GM19452 (cell line): ENCODE measurements around the gene SOCS6.
"Not testable (repeated sequence)": the region's sequence is repeated elsewhere in the genome, so short reads cannot be mapped to it uniquely, and the experiment has no call there.

Experiments
- ATAC-seq: cut with Tn5 transposase; IDR thresholded peaks from one replicate; pipeline ENCODE4 v1.9.1; 2021; ENCODE audit not compliant: unreplicated experiment

The SOCS6 gene

GRCh38 chr18:70321616-70322015 is 32.8 kb downstream of the SOCS6 start:
- ATAC-seq: no peak

- no peak for ATAC-seq
These were observed 33.5 kb downstream of the SOCS6 start for GRCh38 chr18:70322385-70322784.

- no peak for ATAC-seq
These were observed 34.1 kb downstream of the SOCS6 start for GRCh38 chr18:70322928-70323327.

GRCh38 chr18:70324897-70325296 is 36.1 kb downstream of the SOCS6 start:
- ATAC-seq: no peak

GRCh38 chr18:70326255-70326654 is 37.4 kb downstream of the SOCS6 start:
- no peak for ATAC-seq

DNA sequence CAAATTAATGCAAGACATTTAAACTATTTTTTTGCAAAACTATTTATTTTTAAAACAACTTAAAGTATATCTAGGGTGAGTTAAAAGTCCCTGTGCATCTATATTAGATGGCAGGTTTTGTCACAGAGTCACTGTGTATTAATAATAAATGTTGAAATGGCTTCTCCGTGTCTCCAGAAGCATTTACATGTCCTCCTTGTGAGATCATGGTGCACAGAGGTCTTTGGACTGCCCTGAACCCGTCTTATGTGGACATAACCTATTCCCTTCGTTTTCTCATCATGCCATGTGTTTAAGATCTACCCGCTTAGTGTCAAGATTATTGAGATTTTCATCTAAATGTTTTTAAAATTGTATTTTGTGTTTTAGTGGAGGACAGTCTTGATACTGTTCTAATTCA is 39.3 kb downstream of the SOCS6 start:
- no peak for ATAC-seq

DNA sequence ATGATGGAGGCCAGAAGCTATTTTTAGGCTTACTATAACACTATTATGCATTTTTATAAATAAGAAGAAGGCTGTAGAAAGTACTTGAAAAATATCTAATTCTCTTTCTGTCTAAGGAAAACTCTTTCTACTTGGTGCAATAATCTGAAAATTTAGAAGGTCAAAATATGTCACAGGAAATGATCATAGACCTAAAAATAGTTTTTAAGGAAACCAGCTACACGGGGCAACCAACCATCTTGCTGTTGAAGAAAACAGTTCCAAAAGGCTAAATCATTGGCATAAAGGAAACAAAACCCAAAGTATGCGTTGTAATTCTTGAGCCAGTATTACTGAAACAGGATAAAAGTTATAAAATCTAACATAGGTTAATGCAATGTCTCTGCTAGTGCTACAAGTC is 40.2 kb downstream of the SOCS6 start:
- no peak for ATAC-seq

DNA sequence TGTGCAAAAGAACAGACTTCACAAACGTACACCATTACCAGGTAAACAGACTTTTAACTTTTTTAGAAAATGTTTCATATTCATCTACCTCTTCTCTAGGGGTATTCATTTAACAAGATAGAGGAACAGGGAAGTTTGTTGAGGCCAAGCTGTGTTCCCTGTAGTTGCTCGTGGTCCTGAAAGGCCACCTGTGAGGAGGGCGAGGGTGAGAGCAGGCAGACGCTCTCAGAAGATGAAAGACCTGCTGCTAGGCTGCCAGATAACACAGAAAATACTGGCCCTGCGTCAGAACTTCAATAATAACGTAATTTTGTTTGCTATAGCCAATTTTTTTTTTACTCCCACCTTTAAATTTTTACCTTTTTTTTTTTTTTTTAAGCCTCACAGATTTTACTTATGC is 42.0 kb downstream of the SOCS6 start:
- no peak for ATAC-seq

GRCh38 chr18:70331456-70332097 is 42.7 kb downstream of the SOCS6 start:
- no peak for ATAC-seq

- ATAC-seq: no peak
These were observed 43.8 kb downstream of the SOCS6 start for GRCh38 chr18:70332694-70333093.

- ATAC-seq: no peak
These were observed 44.5 kb downstream of the SOCS6 start for GRCh38 chr18:70333316-70333715.

DNA sequence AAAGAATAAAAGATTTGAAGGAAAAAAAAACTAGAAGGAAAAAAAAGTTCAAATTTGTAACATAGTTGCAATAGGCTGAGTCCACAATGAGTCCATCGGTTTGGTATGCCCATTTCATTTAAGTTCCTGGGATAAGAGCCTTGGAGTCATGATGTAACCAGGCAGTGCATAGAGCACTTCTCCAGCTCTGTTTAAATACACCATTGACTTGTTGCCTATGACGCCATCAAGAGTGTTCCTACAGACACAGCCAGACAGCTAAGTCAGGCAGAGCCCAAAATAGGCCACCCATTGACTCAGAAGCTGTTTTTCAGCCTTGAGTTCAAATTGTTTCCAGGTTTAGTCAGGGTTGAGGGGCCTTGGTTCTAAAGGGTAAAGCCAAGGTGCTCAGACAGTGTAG is 44.9 kb downstream of the SOCS6 start:
- ATAC-seq: no peak

- ATAC-seq: no peak
These were observed 45.4 kb downstream of the SOCS6 start for GRCh38 chr18:70334264-70334663.

GRCh38 chr18:70334728-70335329 is 46.0 kb downstream of the SOCS6 start:
- no peak for ATAC-seq

GRCh38 chr18:70335892-70336726 is 47.3 kb downstream of the SOCS6 start:
- no peak for ATAC-seq

DNA sequence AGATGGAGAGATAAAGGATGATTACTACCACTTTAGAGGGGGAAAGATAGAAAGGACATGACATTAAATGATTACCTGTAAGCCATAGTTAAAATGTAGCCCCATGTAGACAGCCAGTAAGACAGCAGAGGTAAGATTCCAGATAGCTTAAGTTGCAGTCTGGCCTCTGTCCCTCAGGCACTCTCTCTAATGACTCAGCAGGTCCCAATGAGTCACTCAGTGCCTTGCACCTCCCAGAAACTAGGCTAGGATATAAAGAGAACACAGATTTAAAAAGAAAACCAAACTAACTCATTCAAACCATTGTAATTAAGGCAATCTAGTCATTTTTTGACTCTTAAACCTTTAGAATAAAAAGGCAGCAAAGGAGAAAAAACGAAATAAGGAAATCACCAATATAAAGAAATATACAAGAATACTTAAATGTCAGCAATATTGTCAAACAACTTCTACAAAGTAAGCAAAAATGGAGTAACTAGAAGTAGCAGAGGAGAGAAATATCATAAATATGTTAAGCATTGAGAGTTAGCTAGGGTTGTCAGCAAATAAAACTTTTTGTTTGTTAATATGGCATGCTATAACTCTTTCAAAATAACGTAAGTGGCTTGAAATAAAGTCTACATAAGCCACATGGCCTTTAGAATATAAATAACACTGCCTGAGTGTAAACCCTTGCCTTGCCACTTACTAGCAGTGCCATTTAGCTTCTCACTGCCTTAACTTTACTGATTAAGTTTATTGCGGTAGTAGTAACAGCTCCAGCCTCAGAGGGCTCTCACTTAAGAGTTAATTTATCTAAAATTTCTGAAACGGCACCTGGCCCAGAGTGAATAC is 48.5 kb downstream of the SOCS6 start:
- ATAC-seq: no peak

DNA sequence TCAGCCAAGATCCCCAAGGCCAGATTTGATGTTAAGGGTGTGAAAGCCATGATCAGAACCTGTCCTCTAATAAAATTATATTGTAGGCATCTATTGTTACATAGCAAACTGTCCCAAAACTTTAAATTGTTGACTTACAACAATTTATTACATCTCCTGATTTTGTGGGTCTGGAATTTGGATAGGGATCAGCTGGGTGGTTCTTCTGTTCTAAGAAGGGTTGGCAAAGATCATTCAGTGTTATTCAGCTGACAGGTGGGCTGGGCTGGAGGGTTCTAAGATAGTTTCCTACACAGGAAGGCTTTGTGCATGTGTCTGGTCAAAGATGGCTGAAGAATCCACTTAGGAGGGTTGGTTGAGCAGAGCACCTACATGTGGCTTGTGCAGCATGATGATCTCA is 50.0 kb downstream of the SOCS6 start:
- no peak for ATAC-seq

DNA sequence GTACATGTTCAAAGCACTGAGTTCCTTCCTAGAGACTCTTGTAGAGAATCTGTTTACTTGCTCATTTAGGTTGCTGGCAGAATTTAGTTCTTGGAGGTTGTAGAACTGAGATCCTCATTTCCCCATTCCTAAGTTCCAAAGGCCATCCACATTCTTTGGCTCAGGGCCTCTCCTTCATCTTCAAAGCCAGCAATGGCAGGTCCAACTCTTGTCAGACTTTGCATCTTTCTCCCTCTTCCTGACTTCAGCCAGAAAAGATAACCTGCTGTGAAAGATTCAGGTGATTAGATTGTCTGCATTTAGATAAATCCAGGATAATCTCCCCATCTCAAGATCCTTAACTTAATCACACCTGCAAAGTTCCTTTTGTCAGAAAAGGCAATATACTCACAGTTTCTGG is 51.1 kb downstream of the SOCS6 start:
- no peak for ATAC-seq

- ATAC-seq: not testable (repeated sequence)
These were observed 59.6 kb downstream of the SOCS6 start for GRCh38 chr18:70348481-70348880.

DNA sequence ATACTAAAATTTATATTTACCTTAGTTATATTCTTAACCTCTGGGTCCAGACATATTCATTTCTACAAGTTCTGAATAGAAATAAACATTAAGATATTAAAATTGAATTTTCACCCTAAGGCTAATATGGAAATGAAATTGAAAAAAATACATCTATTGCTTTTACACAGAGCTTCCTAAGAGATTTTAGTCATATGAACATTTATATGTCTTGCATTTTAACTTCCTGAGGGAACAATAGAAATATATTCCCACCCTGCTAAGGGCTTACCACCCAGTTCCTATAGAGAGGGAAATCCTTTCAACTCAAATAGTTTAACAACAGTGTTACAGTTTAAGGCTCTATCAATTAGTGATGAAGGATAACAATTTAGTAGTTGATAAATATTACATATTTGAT is 60.5 kb downstream of the SOCS6 start:
- ATAC-seq: no peak

DNA sequence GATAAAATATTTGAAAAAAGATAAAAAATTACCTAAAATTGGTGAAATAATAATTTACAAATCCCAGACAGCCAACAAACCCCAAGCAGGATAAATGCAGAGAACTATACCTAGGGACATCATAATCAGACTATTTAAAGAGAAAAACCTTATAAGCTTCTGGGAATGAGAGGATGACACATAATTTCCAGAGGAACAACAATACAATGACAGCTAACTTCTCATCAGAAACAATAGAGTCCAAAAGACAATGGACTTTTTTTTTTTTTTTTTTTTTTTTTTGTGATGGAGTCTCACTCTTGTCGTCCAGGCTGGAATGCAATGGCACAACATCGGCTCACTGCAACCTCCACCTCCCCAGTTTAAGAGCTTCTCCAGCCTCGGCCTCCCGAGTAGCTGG is 65.2 kb downstream of the SOCS6 start:
- ATAC-seq: no peak
